Activated CD4-positive, alpha-beta T cell treated with anti-CD3 and anti-CD28 coated beads, Interleukin-2, amount 50 U/mL, for 1 hour (primary cell): ENCODE measurements around the gene UNC5B.

Experiments used
- DNase-seq: peaks from one replicate; pipeline ENCODE4 v3.0.0-alpha.2; 2020

The UNC5B gene

GRCh38 chr10:71302874-71303568, 90.7 kb downstream of the UNC5B start:
- no peak for DNase-seq

DNA sequence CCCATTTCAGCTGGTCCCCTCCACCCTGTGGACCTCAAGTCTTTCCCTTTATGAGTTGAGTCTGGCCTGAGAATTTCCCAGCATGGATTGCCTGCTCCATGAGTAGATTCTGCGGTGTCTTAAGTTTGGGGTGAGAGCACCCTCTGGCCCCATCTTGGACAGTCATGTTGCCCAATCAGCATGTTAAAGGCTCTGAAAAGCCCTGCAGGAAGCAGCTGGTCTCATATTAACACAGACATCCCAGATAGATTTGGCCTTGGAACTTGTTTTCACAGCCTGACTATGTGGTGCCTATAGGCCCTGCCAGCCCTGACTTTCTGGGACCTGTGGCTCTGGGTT, 91.2 kb downstream of the UNC5B start:
- DNase-seq = no peak

- no peak for DNase-seq
Observed at GRCh38 chr10:71304914-71305313, 92.5 kb downstream of the UNC5B start.

- no peak for DNase-seq
Observed at GRCh38 chr10:71306979-71307378, 94.6 kb downstream of the UNC5B start.

- DNase-seq = no peak
Observed at GRCh38 chr10:71307469-71308085, 95.2 kb downstream of the UNC5B start.

GRCh38 chr10:71308244-71308643, 95.9 kb downstream of the UNC5B start:
- DNase-seq = no peak

DNA sequence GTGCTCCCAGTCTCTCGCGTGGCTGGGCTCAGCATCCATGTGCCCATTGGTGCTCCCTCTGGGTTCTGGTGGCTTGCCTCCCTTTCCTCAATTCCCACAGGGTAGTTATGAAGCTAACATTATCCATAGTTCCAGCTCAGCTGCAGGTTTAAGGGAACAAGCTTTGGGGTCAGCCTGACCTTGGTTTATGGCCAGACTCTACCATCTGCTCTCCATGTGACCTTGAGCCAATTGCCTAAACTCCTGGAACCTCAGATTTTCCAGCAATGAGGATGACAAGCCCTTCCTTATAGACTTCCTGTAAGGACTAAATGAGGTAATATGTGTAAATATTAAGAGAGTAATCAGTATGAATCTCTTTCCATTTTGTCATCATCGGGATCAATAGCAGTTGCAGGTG, 96.6 kb downstream of the UNC5B start:
- DNase-seq = no peak

DNA sequence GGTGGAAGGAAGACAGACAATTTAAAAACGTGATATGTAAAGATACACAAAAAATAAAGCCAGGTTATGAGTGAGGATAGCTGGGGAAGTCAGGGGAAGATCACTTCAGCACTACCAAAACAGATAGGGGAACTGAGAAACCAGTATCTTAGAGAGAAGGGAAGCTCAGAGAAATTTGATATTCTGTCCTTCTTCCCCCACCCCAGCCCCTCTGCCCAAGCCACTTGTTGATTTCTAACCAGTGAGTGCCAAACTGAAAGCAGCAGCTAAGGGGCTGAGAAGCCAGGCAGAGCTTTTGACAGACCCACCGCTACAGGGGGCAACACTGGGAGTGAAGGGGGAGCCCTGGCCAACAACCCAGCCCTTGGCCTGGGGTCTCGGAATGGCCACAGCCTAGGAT, 97.5 kb downstream of the UNC5B start:
- no peak for DNase-seq

DNA sequence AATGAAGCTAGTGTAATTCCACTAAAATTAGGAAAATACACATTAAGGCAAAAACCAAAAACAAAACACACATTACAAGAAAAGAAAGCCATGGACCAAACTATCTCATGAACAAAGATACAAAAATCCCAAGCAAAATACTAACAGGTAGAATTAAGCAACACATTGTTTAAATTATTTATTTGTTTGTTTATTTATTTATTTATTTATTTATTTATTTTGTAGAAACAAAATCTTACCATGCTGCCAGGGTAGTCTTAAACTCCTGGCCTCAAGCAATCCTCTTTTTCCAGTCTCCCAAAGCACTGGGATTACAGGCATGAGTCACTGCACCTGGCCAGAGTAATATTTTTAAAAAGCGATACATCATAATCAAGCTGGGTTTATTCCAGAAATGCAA, 99.8 kb downstream of the UNC5B start:
- DNase-seq = no peak

DNA sequence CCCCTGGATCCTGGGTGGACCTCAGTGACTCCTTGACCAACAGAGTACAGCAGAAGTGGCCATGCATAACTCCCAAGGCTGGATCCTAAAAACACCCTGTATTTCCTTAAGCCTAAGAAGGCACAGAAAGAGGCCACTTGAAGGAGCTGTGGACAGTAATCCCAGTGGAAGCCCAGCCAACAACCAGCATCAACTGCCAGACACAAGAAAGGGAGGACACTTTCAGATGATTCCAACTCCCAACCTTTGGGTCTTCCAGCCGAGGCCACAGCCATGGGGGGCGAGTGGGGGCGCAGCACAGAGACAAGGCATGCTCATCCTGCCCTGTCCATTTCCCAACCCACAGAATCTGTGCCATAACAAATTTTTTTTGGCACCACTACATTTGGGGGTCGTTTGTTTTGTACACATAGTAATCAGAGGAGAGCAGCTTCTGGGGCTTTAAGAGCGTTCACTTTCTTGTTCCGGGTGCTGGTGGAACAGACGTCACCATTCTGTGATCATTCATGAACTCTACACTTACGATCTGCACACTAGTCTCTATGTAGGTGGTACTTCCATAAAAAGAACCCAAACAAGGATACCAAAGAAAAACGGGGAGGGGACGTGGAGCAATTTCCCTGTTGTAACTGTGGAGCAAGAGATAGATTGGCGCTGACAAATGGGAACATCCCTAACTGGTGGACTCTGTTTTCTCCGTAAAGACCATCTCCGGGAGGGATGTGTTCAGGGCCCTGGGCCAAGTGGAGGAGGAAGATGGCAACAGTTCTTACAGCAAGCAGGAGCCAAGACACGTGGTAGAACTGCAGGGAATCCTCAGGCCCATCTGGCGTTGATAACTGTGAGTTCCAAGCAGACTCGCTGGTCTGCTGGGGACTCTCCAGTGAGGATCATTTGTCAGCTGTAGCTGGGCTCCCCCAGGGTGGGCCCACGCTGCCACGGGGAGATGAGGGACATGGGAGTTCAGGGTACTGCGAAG, 100.7 kb downstream of the UNC5B start:
- DNase-seq = no peak

DNA sequence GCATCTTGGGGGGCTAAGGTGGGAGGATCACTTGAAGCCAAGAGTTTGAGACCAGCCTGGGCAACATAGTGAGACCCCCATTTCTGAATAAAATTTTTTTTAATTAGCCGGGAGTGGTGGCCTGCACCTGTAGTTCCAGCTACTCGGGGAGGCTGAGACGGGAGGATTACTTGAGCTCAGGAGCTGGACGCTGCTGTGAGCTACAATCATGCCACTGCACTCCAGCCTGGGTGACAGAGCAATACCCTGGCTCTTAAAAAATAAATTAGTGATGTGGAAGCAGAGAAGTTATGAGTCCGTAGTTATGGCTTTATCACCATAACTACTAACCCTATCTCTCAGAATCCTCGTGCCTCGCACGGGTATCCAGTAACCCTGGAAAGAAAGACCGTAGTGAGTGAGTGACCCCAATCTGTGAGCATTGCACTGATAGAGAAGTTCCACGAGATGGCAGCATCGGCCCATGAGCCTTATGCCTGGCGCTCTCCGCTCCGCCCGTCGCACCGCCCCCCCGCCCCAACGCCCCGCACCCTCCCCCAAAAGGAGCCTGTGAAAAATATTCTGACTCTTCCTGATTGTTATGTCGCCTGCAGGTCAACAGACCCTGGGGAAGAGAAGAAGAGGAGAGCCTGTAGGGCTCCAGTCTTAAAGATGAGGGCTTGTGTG, 101.8 kb downstream of the UNC5B start:
- DNase-seq = peak; percentile 53

DNA sequence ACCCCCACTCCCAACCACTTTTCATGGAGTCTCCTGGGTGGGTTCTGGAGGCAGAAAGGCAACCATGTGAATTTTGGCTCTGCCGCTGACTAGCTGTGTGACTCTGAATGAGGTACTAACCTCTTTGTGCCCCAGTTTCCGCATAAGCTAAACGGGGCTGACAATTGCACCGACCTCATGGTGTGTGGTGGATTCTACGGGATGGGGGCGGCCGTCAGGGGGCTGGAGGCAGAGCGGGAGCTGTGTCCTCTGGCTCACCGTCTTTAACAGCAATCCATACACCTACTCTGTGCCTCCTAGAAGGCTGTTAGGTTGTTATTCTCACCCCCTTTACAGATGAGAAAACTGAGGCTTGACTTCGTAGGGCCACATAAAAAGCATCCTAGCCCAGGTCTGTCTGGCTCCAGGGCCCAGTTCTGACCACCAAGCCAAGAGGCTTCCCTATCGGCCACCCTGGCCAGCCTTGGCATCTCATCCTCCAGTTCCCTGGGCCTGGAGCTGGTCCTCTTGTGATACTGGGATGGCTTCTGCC, 102.4 kb downstream of the UNC5B start:
- no peak for DNase-seq

- DNase-seq = no peak
Observed at GRCh38 chr10:71316056-71316785, 103.9 kb downstream of the UNC5B start.

- no peak for DNase-seq
Observed at GRCh38 chr10:71316786-71317160, 104.4 kb downstream of the UNC5B start.

DNA sequence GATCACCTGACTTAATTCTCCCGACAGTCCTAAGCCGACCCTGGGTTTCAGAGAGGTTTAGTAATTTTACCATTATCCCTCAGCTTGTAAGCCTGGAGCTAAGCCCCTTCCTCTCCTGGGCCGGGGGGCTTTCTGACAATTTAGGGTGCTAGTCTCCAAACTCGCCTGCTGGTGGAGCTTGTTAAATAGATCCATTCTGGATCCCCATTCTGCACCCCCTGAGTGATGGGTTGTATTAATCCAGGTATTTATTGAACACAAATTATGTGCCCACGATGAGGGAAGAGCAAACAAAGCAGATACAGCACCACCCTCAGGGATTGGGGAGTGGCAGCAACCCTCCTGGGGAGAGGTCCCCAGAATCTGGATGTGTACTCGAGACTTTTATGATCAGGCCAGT, 105.4 kb downstream of the UNC5B start:
- no peak for DNase-seq

GRCh38 chr10:71319042-71319799, 106.9 kb downstream of the UNC5B start, which contains the start of gene SLC29A3:
Gene SLC29A3, plus strand, starts transcription at chr10:71319259. Its CDS starts 51 bp downstream, at chr10:71319310.
- DNase-seq = peak; percentile 80

- DNase-seq = no peak
Observed at GRCh38 chr10:71319800-71320392, 107.5 kb downstream of the UNC5B start.

DNA sequence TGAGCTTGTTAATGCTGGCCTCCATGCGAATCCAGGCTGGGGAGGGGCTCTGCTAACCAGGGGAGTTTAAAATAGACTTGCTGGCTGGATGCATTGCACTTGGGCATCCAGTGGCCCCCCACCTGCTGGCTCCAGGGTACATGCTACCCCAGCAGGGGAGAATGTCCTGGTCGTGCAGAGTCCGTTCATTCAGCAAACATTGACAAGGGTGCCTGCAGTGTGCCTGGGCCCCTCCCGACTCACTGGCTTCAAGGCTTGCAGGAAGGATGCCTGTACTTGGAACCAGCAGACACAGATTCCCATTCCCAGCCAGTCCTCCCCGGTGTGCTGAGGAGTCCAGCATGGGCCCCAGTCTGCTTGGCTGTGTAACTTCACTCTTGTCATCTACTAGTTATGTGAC, 108.2 kb downstream of the UNC5B start:
- no peak for DNase-seq

- DNase-seq = no peak
Observed at GRCh38 chr10:71321386-71321785, 109.0 kb downstream of the UNC5B start.

- DNase-seq = no peak
Observed at GRCh38 chr10:71323407-71323806, 111.0 kb downstream of the UNC5B start.

DNA sequence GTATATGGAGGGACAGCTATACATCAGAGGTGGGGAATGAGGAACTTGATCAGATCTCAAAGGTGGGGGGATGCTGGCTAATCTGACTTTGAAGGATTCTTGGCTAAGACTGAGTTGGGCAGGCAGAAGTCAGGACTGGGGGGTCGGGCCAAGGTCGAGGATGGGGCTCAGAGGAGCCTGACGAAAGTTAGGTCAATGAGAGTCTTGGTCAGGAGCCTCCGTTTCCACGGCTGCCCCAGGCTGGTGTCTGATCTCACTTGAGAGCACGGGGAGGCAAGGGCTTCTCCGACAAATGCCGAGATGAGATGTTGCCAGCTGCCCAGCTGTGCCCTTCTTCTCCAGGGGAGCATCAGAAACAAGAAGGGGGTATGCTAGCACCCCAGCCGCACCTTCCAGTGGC, 112.4 kb downstream of the UNC5B start:
- DNase-seq = no peak
